NOMO-1 treated with DMSO at 0.1 percent for 48 hours (cell line): ENCODE data around the gene PHF21A.
A peak's percentile ranks its signal among the peaks of the same experiment; 100 is the strongest.
"Not testable (repeated sequence)": the region's sequence is repeated elsewhere in the genome, so short reads cannot be mapped to it uniquely, and the experiment has no call there.

Source experiments
- DNase-seq: peaks from one replicate; lab custom pipeline; 2025; ENCODE audit not compliant: unreplicated experiment; lab: John Stamatoyannopoulos, UW

Gene PHF21A

DNA sequence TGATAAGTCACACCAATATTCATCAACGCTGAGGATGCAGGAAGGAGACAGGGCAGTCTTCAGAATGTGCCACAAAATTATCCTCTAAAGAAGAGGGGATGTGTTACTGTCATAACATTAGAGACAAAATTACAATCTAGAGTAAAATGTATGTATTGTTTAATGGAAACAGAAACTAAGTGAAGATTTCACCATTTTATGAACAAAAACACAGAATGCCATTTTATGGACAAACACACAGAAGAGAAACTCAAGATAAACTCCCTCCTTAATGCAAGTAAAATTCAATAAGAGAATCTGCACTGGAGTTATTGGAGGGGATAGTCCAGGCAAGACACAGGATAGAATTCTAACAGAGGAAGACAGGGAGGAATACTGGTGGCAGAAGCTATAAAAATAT lies 136.0 kb downstream of the PHF21A start:
- DNase-seq: no peak

GRCh38 chr11:45984192-45984591 lies 137.1 kb downstream of the PHF21A start:
- DNase-seq: no peak

DNA sequence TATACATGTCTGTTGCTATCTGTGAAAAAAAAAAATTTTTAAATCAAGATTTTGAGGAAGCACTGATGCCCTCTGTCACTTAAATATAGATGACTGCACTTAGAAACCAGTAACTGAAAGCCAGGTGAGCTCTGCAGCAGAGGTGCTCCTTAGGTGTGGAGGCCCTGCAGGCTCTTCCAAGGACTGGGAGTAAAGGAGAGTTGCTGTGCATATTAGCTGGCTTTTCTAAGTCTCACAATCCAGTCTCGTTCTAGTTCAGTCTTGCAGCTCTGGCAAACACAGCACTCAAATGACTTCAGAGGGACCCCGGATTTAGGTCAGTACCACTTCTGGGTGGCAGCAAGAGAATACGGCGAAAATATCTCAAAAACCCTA lies 137.8 kb downstream of the PHF21A start:
- DNase-seq: no peak

DNA sequence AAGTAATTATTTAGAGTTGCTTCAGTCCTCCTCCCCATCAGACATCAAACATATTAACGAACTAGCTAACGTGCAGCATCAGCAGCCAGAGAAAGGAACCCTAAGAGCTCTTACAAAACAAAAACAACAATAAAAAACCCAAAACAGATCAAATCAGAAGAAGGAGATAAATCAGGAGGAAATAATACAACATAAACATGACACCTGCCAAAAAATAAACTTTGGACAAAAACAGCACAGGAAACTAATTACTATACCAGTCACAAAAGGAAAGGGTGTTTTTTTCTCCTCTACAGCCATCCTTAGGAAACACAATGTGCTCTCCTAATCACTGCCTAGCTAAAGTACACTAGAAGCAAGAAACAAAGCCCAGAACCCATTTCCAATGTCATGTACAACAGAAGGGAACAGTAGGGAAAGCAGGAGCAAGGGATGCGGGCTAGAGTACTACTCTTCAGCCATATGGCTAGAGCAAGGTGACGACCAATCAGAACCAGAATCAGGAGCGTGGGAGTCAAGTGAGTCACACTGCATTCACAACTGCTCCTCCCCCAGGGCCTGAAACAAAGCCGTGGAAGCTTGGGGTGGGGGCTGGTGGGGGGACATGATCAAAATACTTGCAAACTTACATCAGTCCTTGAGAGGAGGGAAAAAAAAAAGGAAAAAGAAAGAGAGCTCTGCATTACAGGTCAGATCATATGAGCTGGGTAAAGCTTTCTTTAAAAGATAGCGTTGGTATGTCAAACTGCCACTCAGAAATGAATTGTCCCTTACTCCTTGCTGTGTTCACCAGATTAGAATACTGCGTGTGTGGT lies 138.4 kb downstream of the PHF21A start:
- no peak for DNase-seq

DNA sequence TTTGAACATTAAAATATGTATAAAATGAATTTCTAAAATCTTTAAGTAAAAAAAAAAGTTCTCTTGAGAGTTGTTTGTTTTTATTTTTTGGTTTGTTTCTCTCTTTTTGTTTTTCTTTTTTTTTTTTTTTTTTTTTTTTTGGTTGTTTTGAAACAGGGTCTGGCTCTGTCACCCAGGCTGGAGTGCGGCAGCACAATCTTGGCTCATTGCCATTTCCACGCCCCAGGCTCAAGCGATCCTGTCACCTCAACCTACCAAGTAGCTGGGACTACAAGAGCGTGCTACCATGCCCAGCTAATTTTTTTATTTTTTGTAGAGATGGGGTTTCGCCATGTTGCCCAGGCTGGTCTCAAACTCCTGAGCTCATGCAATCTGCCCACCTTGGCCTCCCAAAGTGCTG lies 139.4 kb downstream of the PHF21A start:
- not testable (repeated sequence) for DNase-seq

GRCh38 chr11:45974806-45975205 lies 146.4 kb downstream of the PHF21A start:
- no peak for DNase-seq

- DNase-seq: no peak
Observed at GRCh38 chr11:45973601-45974000, 147.7 kb downstream of the PHF21A start.

- DNase-seq: no peak
Observed at GRCh38 chr11:45968901-45969300, 152.4 kb downstream of the PHF21A start.

DNA sequence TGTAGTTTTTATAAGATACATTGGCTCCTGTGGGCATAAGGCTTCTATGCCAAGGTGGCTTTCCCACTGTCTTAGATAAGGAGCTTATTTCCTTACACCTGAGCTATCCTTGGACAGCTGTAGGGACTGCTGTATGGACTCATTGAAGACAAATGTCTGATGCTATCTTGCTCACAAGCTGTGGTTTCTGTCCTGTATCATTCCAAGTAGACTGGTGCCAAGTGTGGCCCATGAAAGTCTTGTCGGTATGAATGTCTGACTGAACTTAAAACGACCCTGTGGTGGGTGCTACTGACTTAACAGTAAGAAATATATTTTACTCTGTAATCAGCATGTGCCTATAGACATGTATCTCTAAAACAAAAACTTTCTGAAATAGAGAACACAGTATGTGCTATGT lies 153.7 kb downstream of the PHF21A start:
- no peak for DNase-seq

- peak; percentile 55 for DNase-seq
Observed at GRCh38 chr11:45964911-45965389, 156.3 kb downstream of the PHF21A start.

- DNase-seq: no peak
Observed at GRCh38 chr11:45961751-45962240, 159.5 kb downstream of the PHF21A start.

GRCh38 chr11:45960387-45961095 lies 160.7 kb downstream of the PHF21A start:
- DNase-seq: peak; percentile 17

DNA sequence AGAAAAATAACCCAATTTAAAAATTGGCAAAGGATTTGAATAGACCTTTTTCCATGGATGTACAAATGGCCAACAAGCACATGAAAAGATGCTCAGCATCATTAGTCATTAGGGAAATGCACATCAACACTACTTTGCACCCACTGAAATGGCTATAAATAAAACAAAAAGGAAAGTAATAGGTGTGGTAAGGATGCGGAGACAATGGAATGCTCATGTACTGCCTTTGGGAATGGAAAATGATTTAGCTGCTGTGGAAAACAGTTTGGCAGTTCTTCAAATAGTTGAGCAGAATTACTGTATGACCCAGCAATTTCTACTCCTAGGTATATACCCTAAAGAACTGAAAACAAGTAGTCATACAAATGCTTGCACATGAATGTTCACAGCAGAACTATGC lies 161.4 kb downstream of the PHF21A start:
- no peak for DNase-seq

DNA sequence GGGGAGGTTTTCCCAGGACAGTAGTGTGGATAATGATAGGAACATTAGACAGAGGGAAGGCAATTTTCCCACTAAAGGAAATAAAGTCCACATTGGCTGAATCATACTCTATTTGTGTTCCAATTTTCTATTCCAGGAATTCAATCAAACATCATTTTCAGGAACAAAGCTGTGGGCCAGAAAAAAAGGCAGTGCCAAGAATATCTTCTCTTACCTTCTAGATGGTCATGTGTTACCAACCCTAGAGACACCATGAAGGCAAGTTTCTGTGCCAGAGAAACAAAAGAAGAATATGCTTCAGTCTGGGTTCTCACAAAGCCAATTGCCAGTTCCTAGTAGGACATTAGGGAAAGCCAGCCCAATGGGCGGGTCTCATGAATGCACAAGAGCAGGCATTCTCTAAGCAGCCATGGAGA lies 171.3 kb downstream of the PHF21A start:
- no peak for DNase-seq

GRCh38 chr11:45948356-45948755 lies 172.9 kb downstream of the PHF21A start:
- no peak for DNase-seq

- no peak for DNase-seq
Observed at GRCh38 chr11:45947885-45948284, 173.4 kb downstream of the PHF21A start.

DNA sequence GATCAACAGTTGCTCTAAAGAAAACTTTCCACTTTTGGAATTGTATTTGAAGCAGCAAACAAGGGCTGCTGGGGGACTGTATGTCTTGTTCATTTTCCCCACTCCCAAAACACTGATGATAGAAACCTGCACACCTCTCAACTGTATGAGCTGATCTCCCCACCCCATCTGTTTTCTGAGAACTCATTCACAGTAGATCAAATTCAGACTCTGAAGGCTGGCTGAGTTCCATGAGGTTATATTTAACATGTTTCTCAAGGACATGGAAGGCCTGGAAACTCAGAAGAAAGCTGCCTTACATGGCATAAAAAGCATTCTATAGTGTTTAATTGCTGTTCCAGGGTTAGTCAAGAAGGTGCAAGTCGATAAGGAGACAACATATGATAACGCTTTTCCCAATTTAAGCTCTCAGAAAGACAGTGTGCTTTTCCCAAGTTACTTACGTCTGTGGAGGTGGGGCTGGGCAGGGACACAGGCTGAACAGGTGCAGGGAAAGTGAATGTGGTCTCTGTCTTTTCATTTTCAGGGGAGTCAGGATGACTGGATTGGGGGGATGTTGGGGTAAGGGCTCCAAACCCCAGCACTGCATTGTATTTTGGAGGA lies 175.8 kb downstream of the PHF21A start:
- DNase-seq: no peak

- no peak for DNase-seq
Observed at GRCh38 chr11:45942381-45942780, 178.9 kb downstream of the PHF21A start.

GRCh38 chr11:45941285-45941684 lies 180.0 kb downstream of the PHF21A start:
- no peak for DNase-seq

DNA sequence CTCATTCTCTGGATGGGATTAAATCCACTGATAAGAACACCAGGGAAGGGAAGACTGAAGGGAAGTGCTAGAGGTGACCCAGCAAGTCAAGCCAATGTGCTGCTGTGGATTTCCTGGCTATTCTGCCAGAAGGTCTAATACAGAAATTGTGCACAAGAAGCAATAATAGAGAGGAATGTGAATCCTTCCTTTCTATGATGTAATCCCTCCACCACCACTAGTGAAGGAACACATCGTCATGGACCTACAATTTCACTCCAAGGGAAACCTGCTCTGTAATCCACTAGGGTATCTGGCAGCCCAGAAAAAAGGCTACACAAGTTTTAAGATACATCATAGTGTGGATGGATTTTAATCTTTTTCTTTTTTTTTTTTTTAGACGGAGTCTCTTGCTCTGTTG lies 181.4 kb downstream of the PHF21A start:
- no peak for DNase-seq

GRCh38 chr11:45937916-45938315 lies 183.3 kb downstream of the PHF21A start:
- no peak for DNase-seq
